Fibroblast of skin of right biceps (primary cell): ENCODE data around the gene MYNN.

Source experiments
- DNase-seq: peaks from one replicate; pipeline ENCODE4 v3.0.0-alpha.2; 2013

MYNN gene

DNA sequence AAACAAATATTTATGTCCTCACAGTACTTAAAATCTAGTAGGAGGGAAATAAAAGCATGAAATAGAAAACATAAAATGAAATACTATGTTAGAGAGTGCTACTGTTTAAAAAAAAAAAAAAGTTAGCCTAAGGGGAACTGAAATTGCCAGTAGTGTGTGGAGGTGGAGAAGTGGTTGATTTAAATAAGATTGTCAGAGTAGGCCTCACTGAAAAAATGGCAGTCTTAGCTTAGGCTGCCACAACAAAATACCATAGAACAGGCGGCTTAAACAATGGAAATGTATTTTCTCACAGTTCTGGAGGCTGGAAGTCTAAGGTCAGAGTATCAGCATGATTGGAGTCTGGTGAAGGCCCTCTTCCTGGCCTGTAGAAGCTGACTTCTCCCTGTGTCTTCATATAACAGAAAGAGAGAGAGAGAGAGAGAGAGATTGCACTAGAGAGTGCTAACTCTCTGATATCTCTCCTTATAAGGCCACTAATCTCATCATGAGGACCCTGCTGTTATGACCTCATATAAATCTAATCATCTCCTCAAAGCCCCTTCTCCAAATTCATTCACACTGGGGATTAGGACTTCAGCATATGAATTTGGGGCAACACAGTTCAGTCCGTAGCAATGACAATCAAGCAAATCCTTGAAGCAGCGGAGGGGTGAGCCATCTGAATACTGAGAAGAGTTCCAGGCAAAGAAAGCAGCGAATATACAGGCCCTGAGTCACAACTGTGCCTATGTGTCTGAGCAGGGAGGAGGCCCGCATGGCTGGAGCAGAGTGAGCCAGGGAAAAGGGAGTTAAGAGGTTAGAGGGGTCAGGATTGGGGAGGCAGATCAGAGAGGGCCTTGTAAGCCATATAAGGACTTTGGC lies 63.1 kb downstream of the MYNN start:
- DNase-seq, result peak; percentile 42

DNA sequence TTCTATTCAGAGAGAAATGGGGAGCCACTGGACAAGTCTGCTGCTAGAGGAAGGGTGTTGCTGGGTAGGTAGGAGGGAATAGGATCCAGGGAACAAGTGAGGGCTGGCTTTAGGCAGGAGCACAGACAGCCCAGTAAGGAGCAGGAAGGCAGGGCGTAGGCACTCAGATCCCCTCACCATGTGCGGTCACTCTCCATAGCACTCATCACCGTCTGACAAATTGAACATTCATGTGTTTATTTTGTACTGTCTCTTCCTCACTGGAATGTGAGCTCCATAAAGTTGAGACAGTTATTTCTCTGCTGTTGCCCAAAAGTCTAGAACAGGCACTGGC lies 63.7 kb downstream of the MYNN start:
- DNase-seq, result peak; percentile 28

DNA sequence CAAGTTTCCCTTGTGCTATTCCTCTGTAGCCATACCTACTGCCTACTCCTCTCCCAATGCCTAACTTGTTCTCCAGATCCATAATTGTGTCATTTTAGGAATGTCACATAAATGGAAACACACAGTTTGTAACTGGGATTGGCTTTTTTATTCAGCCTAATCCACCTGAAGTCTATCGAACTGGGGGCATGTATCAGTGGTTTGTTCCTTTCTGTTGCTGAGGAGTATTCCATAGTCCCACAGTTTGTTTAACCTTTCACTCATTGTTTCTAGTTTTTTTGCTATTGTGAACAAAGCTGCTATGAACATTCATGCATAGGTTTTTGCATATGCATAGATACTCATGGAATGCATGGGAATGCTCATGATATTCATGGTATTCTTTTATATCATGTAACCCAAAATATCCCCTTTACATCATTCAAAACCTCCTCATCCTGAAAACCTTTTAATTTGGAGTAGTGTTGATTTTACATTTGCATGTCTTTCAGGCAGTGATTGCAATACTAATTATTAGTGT lies 65.4 kb downstream of the MYNN start:
- no peak for DNase-seq
